ENCODE data around the gene SIGLEC7.

Gene SIGLEC7

DNA sequence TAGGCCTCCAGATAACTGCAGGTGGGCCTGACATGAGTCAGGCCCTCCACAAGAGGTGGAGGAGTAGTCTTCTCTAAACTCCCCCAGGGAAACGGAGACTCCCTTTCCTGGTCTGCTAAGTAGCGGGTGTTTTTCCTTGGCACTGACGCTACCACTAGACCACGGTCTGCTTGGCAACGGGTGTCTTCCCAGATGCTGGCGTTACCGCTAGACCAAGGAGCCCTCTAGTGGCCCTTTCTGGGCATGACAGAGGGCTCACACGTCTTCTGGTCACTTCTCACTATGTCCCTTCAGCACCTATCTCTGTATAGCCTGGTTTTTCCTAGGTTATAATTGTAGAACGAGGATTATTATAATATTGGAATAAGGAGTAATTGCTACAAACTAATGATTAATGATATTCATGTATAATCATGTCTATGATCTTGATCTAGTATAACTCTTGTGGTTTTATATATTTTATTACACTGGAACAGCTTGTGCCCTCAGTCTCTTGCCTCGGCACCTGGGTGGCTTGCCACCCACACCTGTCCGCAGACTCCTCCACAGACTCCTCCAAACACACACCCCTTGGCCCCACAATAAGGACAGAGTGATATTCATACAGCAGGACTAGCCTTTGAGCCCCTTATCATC, 27.3 kb downstream of the SIGLEC7 start:
- DNase-seq (ENCODE audit: low read depth) = peak; percentile 34

DNA sequence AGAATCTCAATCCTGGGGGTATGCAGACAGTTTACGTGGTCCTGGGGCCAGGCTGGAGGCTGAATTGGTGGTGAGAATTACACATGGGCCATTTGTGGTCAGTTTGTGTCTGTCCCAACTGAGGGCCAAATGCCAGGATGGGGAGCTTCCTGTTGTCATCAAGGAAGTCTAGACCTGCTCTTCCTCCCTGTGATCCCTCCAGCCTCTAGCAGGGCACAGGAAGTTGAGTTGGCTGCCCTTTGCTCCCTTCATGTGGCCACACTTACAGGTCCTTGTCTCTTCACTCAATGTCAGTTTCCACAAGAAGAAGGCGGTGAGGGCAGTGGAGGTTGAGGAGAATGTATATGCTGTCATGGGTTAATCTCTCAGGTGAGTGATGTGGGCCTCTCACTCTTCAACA, 30.1 kb downstream of the SIGLEC7 start:
- no peak for DNase-seq (ENCODE audit: low read depth)

DNA sequence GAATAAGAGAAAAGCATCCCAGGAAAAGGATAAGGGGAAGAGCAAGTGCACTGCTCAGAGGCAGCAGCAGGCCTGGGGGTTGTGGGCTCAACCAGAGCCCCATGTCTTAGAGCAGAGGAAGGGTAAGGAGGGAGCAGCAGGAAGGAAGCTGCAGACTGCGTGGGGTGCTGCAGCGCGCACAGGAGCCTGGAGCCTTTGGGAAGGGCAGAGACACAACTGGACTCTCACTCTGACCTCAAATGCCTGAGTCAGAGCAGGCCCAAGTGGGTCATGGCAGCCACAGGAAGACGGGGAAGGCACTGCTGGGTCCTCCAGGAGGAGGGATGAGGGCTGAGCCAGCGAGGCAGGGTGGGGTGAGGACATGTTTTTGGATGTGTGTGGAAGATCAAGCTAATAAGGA, 31.6 kb downstream of the SIGLEC7 start:
- DNase-seq (ENCODE audit: low read depth) = no peak

DNA sequence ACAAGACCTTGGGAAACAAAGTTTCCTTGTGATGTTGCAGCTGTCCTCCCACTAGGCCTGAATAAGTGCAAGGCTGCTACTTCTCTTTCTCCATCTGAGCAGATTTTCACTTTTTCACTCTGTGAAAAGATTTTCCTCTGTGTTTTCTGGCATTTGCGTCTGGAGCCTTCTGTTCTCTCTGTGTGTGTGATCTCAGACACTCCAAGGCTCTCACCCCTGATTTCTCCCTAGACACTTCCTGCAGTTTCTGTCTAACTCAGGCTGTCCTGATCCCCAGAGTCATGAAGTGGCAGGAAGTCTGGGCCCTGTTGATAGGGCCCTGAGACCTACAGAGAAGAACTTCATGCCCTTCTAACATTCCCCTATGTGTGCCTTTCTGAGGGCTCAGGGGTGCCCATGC, 37.2 kb downstream of the SIGLEC7 start:
- DNase-seq (ENCODE audit: low read depth) = no peak

DNA sequence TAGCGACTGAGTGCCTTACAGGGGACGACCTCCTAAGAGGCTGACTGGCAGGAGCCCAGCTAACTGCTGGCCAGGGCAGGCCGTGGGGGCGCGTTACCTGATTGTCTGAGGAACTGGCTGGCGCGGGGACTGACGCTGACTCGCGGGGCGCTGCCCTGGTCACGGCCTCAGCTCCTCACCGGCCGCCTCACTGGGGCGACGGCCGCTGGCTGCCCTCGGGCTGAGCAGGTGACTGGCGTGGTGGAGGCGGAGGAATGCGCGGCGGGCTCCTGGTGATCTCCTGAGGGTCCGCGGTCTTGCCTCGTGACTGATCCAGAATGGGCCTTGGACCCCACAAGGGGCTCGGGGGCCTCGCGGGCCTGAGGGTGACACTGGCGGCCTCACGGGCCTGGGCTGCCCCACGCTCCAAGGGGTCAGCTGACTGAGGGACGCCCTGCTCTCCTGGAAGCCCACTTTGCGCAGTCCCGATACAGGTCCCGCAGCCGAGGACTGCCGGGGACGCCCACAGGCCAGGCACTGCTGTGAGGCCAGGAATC, 39.3 kb downstream of the SIGLEC7 start:
- no peak for DNase-seq (ENCODE audit: low read depth)

DNA sequence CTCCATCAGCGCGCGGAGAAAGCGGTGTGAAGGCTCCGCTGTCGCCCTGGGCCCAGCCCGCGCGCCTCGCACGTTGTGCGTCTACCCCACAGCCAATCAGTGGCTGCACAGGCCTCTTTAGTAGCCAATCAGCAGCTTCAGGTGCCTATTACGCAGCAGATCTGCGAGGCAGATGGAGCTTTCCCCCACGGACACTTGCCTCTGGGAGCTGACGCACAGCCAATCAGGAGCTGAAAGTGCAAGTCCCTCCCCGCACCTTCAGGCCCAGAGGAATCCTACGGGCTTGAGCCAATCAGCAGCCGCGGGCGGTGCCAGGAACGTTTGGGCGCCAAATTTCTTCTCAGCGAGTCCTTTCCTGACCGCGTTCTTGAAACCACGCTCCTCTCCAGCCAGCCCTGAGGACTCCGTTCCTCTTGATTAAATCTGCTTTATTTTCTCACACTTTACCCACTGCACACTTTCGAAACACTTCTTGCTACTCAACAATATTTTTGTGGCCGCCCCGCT, 39.9 kb downstream of the SIGLEC7 start:
- DNase-seq (ENCODE audit: low read depth) = no peak

DNA sequence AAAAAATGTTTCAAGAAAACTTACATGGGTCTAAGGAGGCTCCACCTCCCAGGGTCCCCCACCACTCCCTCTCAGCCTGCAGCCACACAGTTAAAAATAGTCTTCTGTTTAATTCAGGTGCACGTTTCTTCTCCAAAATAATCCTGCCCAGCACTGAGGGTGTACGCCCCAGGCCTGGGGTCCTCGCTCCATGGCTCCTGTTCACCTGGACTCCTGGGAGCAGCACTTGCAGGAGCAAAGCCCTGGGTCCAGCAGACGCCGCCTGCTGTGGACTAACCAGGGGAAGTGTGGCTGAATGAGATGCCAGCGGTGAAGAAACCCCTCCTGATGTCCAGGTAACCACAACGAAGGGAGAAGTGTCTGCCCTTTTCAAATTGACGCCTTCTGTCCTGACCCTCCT, 41.5 kb downstream of the SIGLEC7 start:
- DNase-seq (ENCODE audit: low read depth) = no peak

DNA sequence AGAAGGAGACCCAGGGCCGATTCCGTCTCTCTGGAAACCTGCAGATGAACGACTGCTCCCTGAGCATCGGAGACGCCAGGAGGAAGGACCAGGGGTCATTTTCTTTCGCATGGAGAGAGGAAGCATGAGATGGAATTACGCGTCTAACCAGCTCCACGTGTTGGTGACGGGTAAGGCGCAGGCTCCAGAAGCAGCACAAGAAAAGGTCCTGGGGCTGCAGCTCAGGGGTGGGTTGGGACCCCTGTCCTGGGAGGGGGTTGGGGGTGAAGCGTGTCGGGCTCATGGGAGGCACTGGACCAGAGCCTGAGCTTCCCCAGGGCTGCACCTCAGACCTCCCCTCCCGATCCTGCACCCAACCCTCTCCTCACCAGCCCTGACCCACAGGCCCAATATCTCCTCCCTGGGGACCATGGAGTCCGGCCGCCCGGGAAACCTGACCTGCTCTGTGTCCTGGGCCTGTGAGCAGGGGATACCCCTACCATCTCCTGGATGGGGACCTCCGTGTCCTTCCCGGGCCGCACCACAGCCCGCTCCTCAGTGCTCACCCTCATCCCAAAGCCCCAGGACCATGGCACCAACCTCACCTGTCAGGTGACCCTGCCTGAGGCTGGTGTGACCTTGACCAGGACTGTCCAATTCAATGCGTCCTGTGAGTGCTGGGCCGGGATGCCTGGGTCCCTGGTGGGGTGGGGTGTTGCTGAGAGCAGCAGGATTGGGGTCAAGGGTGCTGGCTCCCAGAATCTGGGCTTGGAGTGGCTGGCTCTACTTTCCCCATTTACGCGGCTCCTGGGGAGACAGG, 43.2 kb downstream of the SIGLEC7 start:
- no peak for DNase-seq (ENCODE audit: low read depth)

DNA sequence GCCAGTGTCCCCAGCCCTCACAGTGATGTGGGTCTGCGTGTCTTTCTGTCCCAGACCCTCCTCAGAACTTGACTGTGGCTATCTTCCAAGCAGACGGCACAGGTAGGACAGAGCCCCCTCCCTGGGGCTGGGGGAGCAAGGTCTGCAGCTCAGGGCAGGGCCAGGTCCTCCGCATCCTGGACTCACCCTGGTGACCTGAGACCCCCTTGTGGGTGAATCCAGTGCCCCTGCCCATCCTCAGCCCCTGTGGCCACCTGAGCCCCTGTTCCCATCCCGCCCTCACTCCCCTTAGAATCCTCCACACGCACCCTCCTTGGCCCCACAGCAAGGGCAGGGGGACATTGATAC, 43.7 kb downstream of the SIGLEC7 start:
- no peak for DNase-seq (ENCODE audit: low read depth)

DNA sequence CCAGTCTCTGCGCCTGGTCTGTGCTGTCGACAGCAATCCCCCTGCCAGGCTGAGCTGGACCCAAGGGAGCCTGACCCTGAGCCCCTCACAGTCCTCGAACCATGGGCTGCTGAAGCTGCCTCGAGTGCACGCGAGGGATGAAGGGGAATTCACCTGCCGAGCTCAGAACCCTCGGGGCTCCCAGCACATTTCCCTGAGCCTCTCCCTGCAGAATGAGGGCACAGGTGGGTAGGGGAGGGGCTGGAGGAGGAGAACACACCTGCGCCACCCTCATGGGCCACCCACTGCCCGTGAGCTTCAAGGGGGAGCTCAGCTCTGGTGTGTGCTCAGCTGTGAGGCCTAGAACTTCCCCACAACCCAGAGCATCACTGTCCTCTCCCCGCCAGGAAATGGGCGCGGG, 44.2 kb downstream of the SIGLEC7 start:
- no peak for DNase-seq (ENCODE audit: low read depth)

DNA sequence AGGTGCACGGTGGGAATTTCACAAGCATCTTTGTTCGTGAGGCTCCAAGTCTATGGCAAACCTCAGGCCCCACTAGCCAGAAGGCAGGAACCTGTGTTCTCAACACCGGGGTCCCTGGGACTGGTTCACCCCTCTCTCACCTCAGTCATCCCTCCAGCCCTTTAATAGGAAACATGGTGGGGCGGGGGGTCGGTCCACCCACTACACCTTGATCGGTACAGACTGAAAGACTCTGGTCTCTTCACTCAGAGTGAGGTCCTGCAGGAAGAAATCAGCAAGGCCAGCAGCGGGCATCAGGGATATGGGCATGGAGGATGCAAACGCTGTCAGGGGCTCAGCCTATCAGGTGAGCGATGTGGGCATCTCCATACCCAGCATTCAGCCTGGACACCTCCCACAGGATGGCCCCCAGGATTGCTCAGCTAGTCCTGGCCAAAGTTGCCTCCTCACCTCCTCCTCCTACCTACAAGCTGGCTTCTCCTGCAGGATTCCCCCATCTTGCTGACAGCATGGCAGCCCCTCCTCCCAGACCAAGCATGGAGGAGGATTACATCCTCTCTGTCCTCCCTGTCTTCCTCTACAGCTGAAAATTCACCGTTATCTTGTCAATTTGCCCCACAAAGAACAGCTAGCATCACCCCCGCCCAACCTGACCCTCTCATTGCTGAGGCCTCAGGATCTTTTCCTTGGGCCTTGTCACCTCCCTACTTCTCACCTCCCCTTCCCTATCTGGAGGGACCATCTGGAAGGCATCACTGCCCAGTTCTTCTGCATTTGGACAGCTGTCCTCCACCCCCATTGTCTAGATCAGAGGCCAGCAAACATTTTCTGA, 45.5 kb downstream of the SIGLEC7 start:
- no peak for DNase-seq (ENCODE audit: low read depth)

DNA sequence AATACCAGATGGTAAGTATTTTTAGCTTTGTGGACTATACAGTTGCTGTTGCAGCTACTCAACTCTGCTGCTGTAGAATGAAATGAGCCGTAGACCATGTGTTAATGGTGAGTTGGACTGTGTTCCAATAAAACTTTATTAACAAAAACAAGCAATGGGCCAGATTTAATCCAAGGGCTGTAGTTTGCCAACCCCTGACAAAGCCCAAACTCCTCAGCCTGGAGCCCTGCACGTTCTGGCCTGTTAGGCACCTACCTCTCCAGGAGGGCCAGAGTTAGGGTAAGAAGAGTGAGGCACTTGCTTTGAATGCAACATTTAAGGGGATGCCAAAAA, 46.1 kb downstream of the SIGLEC7 start:
- no peak for DNase-seq (ENCODE audit: low read depth)

DNA sequence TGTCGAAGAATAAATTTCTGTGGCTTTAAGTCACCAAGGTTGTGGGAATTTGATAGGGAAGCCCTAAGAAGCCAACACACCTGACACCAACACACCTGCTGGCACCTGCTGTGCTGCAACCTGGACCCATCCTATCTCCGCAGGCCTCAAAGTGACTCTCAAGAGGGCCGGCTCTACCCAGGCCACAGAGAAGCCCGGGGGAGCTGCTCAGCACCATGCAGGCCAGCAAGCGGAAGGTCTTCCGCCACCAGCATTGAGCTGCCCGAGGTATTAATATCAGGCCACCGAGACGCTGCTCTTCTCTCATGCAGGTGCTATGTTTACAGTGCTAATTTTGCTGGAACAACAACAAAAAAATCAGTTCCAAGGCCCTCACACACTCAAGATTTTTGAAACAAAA, 50.6 kb downstream of the SIGLEC7 start:
- no peak for DNase-seq (ENCODE audit: low read depth)

DNA sequence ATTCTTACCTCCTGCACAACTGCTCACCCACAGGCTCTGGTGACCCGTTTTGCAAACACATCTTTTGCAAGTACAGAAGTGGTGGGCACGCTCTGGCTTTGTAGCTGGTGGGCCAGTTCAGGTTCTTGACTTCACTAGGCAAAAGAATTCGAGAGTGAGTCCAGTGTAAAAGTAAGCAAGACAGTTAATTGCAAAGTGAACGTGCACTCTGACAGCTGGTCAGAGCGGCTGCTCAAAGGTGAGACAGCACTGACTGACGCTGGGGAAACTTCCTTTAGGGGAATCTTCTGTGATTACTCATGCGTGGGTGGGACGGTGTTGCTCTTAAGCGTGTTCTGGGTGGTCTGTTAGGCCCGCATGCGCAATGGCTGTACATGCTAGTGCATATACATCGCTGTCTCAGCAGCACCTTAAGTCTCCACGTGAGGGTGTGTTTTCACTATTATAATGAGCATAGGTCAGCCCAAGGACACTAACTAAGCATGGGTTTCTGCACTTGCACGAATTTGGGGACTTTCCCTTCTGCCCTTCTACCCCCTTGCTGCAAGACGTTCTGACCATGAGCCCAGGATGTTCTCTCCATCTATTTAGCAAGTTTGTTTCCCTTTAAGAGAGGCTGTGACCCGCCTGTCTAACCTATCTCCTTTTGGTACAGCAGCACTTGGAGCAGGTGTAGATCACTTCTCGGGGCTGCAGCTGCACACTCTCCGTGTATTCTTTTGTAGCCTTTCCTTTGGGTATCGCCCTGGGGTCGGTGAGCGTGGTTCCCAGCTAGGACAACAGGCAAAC, 52.6 kb downstream of the SIGLEC7 start:
- DNase-seq (ENCODE audit: low read depth) = no peak

DNA sequence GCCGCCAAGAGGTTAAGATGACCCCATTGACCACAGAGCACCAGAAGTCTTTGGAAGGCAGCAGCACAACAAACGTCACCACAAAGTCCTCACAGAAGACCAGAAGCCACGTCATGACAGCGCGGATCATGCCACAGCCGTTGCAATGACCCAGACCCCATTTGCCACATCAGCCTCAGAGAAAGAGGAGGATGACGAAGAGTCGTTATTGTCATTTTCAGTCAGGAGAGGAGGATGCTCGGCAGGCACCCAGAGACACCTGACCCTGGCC, 53.1 kb downstream of the SIGLEC7 start:
- no peak for DNase-seq (ENCODE audit: low read depth)

DNA sequence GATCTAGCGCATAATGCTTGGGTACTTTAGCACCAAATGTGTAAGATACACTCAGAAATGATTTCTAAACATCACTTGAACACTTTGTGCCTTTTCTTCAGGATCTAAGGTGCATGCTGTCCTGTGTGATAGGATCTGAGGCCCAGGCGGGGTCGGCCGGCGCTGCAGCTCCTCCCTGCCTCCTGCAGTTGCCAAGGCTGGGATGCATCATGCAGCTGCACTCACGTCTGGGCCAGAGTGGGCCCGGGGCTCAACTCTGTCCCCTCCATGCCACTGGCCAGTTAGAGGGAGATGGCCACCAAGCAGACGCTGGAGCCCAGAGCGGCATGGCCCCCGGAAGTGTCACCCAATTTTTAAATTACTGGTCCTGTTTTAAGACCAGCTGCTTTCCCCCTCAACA, 53.5 kb downstream of the SIGLEC7 start:
- no peak for DNase-seq (ENCODE audit: low read depth)

DNA sequence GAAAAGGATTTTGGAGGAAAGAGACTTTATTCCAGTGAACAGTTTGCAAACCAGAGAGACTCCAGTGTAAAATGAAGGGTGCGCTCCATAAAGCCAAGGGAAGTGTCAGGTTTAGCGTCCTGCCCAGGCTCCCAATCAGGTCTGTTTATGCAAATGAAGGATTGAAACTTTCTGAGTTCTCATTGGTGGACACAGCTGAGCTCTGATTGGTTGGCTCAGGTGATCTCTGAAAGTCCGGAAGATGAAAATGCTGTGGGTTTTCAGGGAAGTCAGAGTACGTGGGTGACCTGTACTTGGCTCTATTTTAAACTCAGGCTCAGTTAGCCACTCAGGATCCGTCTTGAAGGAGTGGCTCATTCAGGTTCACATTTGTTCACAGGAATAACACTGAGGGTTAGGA, 54.1 kb downstream of the SIGLEC7 start:
- no peak for DNase-seq (ENCODE audit: low read depth)

DNA sequence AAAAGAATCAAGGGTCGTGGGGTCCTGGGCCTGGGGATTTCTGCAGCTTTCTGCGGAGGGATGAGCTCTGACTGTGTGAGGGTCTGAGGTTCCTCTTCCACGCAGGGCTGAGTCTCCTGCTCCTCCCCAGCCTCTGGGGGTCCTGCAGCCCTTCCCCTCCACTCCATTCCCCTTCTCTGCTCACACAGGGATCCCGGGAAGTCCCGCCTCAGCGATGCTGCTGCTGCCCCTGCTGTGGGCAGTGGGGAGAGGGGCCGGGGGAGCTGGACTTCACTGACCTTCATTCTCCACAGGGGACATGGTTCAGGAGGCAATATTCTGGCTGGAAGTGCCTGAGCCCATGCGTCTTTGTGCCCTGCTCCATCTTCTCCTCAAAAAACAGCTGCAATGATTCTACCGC, 56.5 kb downstream of the SIGLEC7 start:
- DNase-seq (ENCODE audit: low read depth) = no peak

DNA sequence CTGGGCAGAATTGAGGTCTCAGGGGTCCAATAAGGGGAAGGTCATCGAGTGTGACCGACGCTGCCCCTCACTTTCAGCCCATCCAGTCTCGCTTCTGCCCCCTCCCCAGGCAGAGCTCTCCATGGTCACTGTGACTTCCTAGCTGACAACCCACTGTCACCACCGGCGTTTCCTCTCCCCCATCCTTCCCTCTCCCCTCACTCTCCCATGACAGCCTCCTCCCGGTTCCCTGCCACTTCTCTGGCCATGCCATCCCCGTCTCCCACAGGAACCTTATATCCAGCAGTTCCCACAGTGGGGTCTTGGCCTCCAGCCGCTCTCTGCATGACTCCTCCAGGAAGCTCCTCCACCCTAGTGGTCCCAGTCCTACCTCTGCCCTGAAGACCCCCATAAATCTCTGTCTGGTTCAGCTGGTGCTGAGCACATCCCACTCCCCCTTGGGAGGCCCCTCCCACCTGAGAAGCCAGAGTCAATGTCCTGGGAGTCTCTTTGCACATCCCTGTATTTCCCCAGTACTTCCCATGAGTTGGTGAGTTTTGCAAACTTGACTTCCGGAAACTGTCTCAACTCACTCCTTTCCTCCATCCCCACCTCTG, 58.1 kb downstream of the SIGLEC7 start:
- DNase-seq (ENCODE audit: low read depth) = no peak

DNA sequence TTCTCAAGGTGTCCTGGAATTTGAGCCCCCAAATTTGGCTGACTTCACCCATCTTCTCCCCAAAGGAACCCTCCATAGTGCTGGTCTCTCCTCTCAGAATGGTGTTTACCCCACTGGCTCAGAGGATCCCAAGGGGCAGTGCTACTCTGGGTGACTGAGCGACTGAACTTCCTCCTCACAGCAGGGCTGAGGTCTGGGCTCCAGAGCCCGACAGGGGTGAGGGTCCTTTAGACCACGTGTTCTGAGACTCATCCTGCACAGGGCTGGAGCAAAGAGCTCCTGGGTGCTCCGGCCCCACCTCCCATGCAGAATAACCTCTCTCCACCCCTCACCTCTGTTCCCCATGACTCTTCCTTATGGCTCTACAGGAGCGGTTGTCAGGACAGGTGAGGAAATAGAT, 59.6 kb downstream of the SIGLEC7 start:
- no peak for DNase-seq (ENCODE audit: low read depth)
